ENCODE results near the gene WWP2.
"Not testable (repeated sequence)": the region's sequence is repeated elsewhere in the genome, so short reads cannot be mapped to it uniquely, and the experiment has no call there.

Gene WWP2

GRCh38 chr16:69943241-69944036, 181.3 kb downstream of the WWP2 start:
- not testable (repeated sequence) for DNase-seq (ENCODE audit: low read depth)

GRCh38 chr16:69950411-69950810, 188.3 kb downstream of the WWP2 start:
- not testable (repeated sequence) for DNase-seq (ENCODE audit: low read depth)

- DNase-seq (ENCODE audit: low read depth): not testable (repeated sequence)
These were observed 189.0 kb downstream of the WWP2 start, which contains the start of gene CLEC18A for GRCh38 chr16:69951017-69951671. Gene CLEC18A, plus strand, starts transcription at chr16:69951334. Its CDS starts 33 bp downstream, at chr16:69951367.

- DNase-seq (ENCODE audit: low read depth): not testable (repeated sequence)
These were observed 189.5 kb downstream of the WWP2 start for GRCh38 chr16:69951672-69952031.

GRCh38 chr16:69952116-69952515, 190.0 kb downstream of the WWP2 start:
- DNase-seq (ENCODE audit: low read depth): not testable (repeated sequence)

GRCh38 chr16:69952572-69953355, 190.6 kb downstream of the WWP2 start:
- not testable (repeated sequence) for DNase-seq (ENCODE audit: low read depth)

GRCh38 chr16:69954241-69954640, 192.1 kb downstream of the WWP2 start:
- not testable (repeated sequence) for DNase-seq (ENCODE audit: low read depth)

GRCh38 chr16:69963312-69963711, 201.2 kb downstream of the WWP2 start:
- DNase-seq (ENCODE audit: low read depth): not testable (repeated sequence)

- DNase-seq (ENCODE audit: low read depth): not testable (repeated sequence)
These were observed 203.0 kb downstream of the WWP2 start for GRCh38 chr16:69964960-69965660.

GRCh38 chr16:69965661-69966054, 203.5 kb downstream of the WWP2 start:
- DNase-seq (ENCODE audit: low read depth): not testable (repeated sequence)

GRCh38 chr16:69967688-69968087, 205.6 kb downstream of the WWP2 start:
- not testable (repeated sequence) for DNase-seq (ENCODE audit: low read depth)

GRCh38 chr16:69968125-69968524, 206.0 kb downstream of the WWP2 start:
- not testable (repeated sequence) for DNase-seq (ENCODE audit: low read depth)

- not testable (repeated sequence) for DNase-seq (ENCODE audit: low read depth)
These were observed 207.5 kb downstream of the WWP2 start for GRCh38 chr16:69969657-69970056.

GRCh38 chr16:69972120-69972519, 210.0 kb downstream of the WWP2 start:
- not testable (repeated sequence) for DNase-seq (ENCODE audit: low read depth)

- DNase-seq (ENCODE audit: low read depth): not testable (repeated sequence)
These were observed 210.8 kb downstream of the WWP2 start for GRCh38 chr16:69972935-69973334.

GRCh38 chr16:69985196-69985595, 223.1 kb downstream of the WWP2 start:
- not testable (repeated sequence) for DNase-seq (ENCODE audit: low read depth)

Data from fibroblast of gingiva (primary cell).